DMS153 treated with DMSO at 0.1 percent for 48 hours (cell line): ENCODE results near the gene CFL1.
"Not testable (repeated sequence)": the region's sequence is repeated elsewhere in the genome, so short reads cannot be mapped to it uniquely, and the experiment has no call there.

ENCODE experiments used
- DNase-seq: peaks from one replicate; lab custom pipeline; 2025; ENCODE audit not compliant: unreplicated experiment; lab: John Stamatoyannopoulos, UW

Gene CFL1

GRCh38 chr11:65844231-65844872, 13.6 kb downstream of the CFL1 start:
- DNase-seq, result no peak

- no peak for DNase-seq
Measured at GRCh38 chr11:65843811-65844210, 14.2 kb downstream of the CFL1 start.

GRCh38 chr11:65842144-65842543, 15.8 kb downstream of the CFL1 start:
- DNase-seq, result no peak

DNA sequence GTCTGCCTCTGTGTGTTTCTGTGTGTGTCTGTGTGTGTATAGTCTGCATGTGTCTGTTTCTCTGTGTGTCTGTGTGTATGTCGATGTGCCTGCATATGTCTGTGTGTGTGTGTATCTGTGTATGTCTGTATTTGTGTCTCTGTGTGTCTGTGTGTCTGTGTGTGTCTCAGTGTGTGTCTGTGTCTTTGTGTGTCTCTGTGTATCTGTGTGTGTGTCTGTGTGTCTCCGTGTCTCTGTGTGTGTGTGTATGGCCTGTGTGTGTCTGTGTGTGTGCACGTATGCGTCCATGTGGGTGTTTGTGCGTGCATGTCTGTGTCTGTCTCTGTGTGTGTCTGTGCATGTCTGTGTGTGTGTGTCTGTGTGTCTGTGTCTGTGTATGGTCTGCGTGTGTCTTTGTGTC, 23.8 kb downstream of the CFL1 start:
- no peak for DNase-seq

GRCh38 chr11:65833297-65834030, 24.5 kb downstream of the CFL1 start, which contains the start of gene SNX32:
Gene SNX32 (plus strand): TSS chr11:65833963. CDS start chr11:65834066, 103 bp downstream.
- peak; percentile 90 for DNase-seq

GRCh38 chr11:65832231-65832630, 25.7 kb downstream of the CFL1 start:
- not testable (repeated sequence) for DNase-seq

DNA sequence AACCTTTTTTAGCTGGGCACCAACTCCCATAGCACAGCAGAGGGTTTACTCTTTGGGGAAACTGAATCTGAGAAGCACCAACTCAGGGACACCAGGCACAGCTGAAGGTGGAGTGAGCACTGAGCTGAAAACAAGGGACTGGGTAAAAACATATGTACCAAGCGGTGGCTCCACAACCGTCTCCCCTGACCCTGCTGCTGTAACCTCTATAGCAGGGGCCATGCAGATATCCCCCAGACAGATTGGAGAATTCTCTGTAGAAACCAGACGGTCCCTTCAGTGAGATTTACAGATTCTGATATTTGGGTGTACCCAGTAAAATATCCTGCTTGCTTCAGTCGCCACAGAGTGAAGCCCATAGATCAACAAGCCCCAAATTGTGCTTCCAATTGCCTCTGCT, 28.5 kb downstream of the CFL1 start:
- no peak for DNase-seq

DNA sequence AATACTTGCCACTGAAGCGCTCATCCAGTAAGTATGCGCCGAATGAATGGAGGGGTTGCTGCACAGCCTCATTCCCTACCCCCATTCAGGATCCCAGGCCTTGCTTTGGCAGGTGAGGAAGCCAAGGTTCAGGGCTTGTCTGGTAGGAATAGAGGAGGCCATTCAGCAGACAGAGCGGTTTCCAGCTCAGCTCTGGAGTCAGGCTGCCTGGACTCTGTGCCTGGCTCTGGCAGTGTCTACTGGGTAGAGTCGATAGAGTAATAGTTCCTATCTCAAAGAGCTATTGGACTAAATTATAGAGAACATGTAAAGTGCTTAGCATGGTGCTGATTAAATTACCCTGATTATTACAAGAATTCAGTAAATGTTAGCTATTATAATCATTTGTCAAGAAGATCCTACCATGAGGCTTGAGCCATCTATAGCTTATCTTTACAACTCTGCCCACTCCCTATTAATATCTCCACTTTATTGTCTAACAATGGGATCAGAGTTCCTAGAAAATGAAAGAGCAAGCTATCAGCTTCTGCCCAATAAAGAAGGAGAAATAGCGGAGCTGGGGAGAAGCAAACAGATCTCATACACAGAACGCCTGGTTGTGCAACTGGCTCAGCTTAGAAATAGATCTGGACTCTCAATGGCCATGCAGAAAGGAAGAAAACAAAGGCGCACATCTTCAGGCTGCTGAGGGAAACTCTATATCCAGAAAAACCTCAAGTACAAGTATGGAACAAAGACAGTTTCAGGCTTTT, 30.8 kb downstream of the CFL1 start:
- DNase-seq, result no peak

- no peak for DNase-seq
Measured at GRCh38 chr11:65822776-65823528, 35.0 kb downstream of the CFL1 start.

- DNase-seq, result no peak
Measured at GRCh38 chr11:65821107-65821506, 36.9 kb downstream of the CFL1 start.

- DNase-seq, result peak; percentile 94
Measured at GRCh38 chr11:65817835-65818680, 39.9 kb downstream of the CFL1 start.

DNA sequence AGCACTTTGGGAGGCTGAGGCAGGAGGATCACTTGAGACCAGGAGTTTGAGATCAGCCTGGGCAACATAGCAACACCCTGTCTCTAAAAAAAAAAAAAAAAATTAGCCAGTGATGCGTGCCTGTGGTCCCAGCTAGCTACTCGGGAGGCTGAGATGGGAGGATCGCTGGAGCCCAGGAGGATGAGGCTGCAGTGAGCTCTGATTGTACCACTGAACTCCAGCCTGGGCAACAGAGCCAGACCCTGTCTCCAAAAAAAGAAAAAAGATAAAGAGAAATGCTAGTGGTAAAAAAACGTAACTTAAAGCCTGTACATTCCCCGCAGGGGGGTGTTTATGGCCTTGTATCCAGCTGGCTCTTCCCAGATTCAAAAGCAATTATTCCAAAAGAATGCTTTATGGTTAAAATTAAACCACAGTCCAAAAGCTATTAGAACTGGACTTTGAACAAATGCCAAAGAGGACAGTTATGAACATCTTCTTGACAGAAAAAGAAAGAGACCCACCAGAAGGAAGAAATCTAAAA, 40.6 kb downstream of the CFL1 start:
- no peak for DNase-seq

- no peak for DNase-seq
Measured at GRCh38 chr11:65816696-65817095, 41.3 kb downstream of the CFL1 start.

DNA sequence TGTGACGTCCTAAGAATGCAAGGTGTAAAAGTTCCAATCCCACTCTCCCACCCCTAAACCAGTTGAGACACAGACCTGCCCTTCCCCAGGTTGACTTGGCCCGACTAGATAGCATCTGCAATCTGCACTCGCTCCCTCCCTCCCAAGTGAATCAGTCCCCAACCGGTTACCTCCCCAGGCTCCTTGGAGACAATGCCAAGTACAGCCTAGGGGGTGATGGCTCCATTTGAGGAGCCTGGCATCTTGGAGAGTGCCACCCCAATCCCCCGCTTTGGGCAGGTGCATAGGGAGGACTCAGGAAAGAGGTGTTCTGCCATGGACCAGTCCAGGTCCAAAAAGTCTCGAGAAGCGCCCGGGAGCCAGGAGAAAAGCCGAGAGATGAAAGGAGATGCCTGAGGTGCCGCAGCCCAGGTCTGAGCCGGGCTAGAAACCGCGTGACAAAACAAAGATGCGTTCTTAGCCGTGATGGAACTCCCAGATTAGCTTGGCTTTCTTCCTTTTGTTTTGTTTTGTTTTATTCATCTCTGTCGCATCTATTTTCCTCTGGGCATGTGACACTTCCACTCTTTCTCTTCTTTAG, 42.9 kb downstream of the CFL1 start:
- DNase-seq, result no peak

DNA sequence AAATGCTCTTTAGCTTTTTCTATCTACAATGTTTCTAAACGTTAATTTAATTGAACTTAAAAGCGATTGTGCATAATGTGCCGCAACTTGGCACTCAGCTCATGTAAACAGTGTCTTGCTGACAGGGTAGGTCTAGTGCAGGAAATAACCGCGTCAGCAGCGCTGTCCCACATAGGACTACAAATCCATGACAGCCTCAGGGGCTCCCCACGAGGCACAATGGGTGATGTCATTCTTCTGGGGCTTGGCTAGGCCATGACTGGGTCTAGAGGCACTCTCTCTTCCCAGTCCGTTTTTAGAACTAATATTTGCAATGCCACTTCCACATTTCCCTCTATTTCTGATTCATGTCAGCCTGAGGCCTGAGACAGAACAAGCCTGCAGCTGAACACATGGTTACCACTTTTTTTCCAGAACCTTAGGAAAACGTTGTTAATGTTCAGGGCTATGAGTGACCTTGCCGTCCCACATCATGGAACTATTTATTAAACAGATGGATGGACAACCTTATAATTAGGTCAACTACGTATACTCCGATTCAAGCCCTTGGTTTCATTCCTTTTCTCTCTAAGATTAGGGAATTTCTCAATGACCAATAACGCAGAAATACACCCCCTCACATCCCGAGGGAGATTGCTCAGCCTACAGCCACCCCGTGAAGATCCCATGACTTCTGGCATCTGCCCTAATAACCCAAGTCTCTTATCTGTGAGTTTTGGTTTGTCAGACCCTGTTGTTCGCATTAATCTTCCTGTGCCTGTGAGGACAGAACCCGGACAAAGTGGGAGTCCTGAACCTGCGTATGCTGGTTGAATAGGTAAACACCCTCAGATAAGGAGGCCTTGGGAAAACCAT, 43.6 kb downstream of the CFL1 start:
- DNase-seq, result no peak

GRCh38 chr11:65811764-65812475, 46.1 kb downstream of the CFL1 start:
- DNase-seq, result no peak

GRCh38 chr11:65810046-65810868, 47.7 kb downstream of the CFL1 start:
- no peak for DNase-seq
